Mesendoderm (in vitro differentiated cells): ENCODE data around the gene MOCOS.

ENCODE experiments used
- DNase-seq: peaks from one replicate; pipeline ENCODE4 v3.0.0; 2013
- H2AK5ac ChIP-seq: 2 replicates; pipeline ENCODE4 v1.6.1; 2013; ENCODE audit warnings: low read length, inconsistent platforms
- H2BK120ac ChIP-seq: 2 replicates; pipeline ENCODE4 v1.6.1; 2013; ENCODE audit warnings: low read depth, mild to moderate bottlenecking, low read length, moderate library complexity, mixed read lengths
- H2BK15ac ChIP-seq: replicated peaks from 2 replicates; pipeline ENCODE4 v1.6.1; 2013; ENCODE audit warnings: low read depth, mild to moderate bottlenecking, moderate library complexity
- H2BK5ac ChIP-seq: 2 replicates; pipeline ENCODE4 v1.6.1; 2013; ENCODE audit warnings: low read length, inconsistent platforms
- H3K18ac ChIP-seq: 2 replicates; pipeline ENCODE4 v1.6.1; 2013; ENCODE audit warnings: mild to moderate bottlenecking, low read length, mixed read lengths
- H3K23ac ChIP-seq: one replicate; pipeline ENCODE4 v1.6.1; 2013; ENCODE audit warnings: low read length
- H3K27ac ChIP-seq: 2 replicates; pipeline ENCODE4 v1.5.1; 2013; ENCODE audit warnings: low read depth, mild to moderate bottlenecking, inconsistent platforms, low read length, moderate library complexity
- H3K27me3 ChIP-seq: 2 replicates; pipeline ENCODE4 v1.6.1; 2013; ENCODE audit warnings: low read length, control low read depth, mild to moderate bottlenecking, inconsistent platforms; ENCODE audit not compliant: insufficient read depth, poor library complexity
- H3K36me3 ChIP-seq: 2 replicates; pipeline ENCODE4 v1.6.1; 2013; ENCODE audit warnings: low read length, inconsistent platforms; ENCODE audit not compliant: control insufficient read depth, insufficient read depth
- H3K4ac ChIP-seq: one replicate; pipeline ENCODE4 v1.6.1; 2013; ENCODE audit warnings: low read depth, mild to moderate bottlenecking, low read length, moderate library complexity
- H3K4me1 ChIP-seq: 2 replicates; pipeline ENCODE4 v1.6.1; 2013; ENCODE audit warnings: low read depth, low read length, inconsistent platforms; ENCODE audit not compliant: control insufficient read depth
- H3K4me2 ChIP-seq: 2 replicates; pipeline ENCODE4 v1.6.1; 2013; ENCODE audit warnings: low read length
- H3K4me3 ChIP-seq: 2 replicates; pipeline ENCODE4 v1.5.1; 2013; ENCODE audit warnings: mild to moderate bottlenecking, low read length
- H3K56ac ChIP-seq: one replicate; pipeline ENCODE4 v1.6.1; 2013; ENCODE audit warnings: low read length
- H3K79me1 ChIP-seq: 2 replicates; pipeline ENCODE4 v1.6.1; 2013; ENCODE audit warnings: low read length, inconsistent platforms
- H3K79me2 ChIP-seq: 2 replicates; pipeline ENCODE4 v1.6.1; 2013; ENCODE audit warnings: mild to moderate bottlenecking, low read length; ENCODE audit not compliant: control insufficient read depth, insufficient read depth
- H3K9ac ChIP-seq: 2 replicates; pipeline ENCODE4 v1.6.1; 2013; ENCODE audit warnings: low read length, inconsistent platforms
- H4K5ac ChIP-seq: one replicate; pipeline ENCODE4 v1.6.1; 2013; ENCODE audit warnings: low read length
- H4K8ac ChIP-seq: one replicate; pipeline ENCODE4 v1.6.1; 2013; ENCODE audit warnings: low read depth, mild to moderate bottlenecking, control low read depth, low read length, moderate library complexity
- WGBS: extraction: QIAGEN DNeasy Blood & Tissue Kit; methylation state at CpG from one replicate; pipeline ENCODE4 v1.1.7; 2013; ENCODE audit warnings: low lambda C conversion rate, missing lambda C conversion rate; ENCODE audit not compliant: insufficient coverage; ENCODE audit errors: extremely low coverage; 5-methylcytosine and 5-hydroxymethylcytosine counted together

MOCOS gene

GRCh38 chr18:36149514-36150289, 37.6 kb upstream of the MOCOS start:
- Histone ChIP-seq H3K4ac (no peak overlapping the region), H2AK5ac (no peak overlapping the region), H4K5ac (no peak overlapping the region), H4K8ac (no peak overlapping the region), H3K27me3 (no peaks in the 10 kb centered on the region), H3K79me2 (no peaks in the 10 kb centered on the region), H3K4me2 (no peak overlapping the region), H3K18ac (no peak overlapping the region), H3K23ac (no peak overlapping the region), H3K27ac (no peak overlapping the region), H3K4me1 (no peaks in the 10 kb centered on the region), H3K36me3 (peaks cover 5% of the 10 kb centered on the region), H3K9ac (no peak overlapping the region), H2BK15ac (no peak overlapping the region), H3K56ac (no peak overlapping the region), H2BK120ac (no peak overlapping the region), H2BK5ac (no peak overlapping the region), H3K79me1 (no peaks in the 10 kb centered on the region), H3K4me3 (no peak overlapping the region)
- no peak for DNase-seq
- WGBS = no CpG with 5 or more reads among the region's 5 CpGs

- no peaks in the 10 kb centered on the region for H3K4me1 ChIP-seq
- no peak overlapping the region for H3K4me2 ChIP-seq
- peaks cover 9% of the 10 kb centered on the region for H3K36me3 ChIP-seq
- H3K23ac ChIP-seq = no peak overlapping the region
- H3K79me2 ChIP-seq = no peaks in the 10 kb centered on the region
- no peak overlapping the region for H4K8ac ChIP-seq
- no peak overlapping the region for H3K4me3 ChIP-seq
- H3K18ac ChIP-seq = no peak overlapping the region
- H2BK120ac ChIP-seq = no peak overlapping the region
- no peak overlapping the region for H2BK15ac ChIP-seq
- no peak overlapping the region for H4K5ac ChIP-seq
- no peak overlapping the region for H3K27ac ChIP-seq
- no peaks in the 10 kb centered on the region for H3K27me3 ChIP-seq
- DNase-seq = no peak
- H3K56ac ChIP-seq = no peak overlapping the region
- H3K4ac ChIP-seq = no peak overlapping the region
- WGBS = no CpG with 5 or more reads among the region's 1 CpG
- no peak overlapping the region for H3K9ac ChIP-seq
- no peaks in the 10 kb centered on the region for H3K79me1 ChIP-seq
- no peak overlapping the region for H2AK5ac ChIP-seq
- H2BK5ac ChIP-seq = no peak overlapping the region
Measured at GRCh38 chr18:36152781-36153180, 34.5 kb upstream of the MOCOS start.

GRCh38 chr18:36153203-36153602, 34.1 kb upstream of the MOCOS start:
- Histone ChIP-seq H2BK5ac (no peak overlapping the region), H3K18ac (no peak overlapping the region), H3K9ac (no peak overlapping the region), H3K79me2 (no peaks in the 10 kb centered on the region), H3K79me1 (no peaks in the 10 kb centered on the region), H3K23ac (no peak overlapping the region), H3K4me3 (no peak overlapping the region), H3K4ac (no peak overlapping the region), H3K56ac (no peak overlapping the region), H2AK5ac (no peak overlapping the region), H3K4me2 (no peak overlapping the region), H4K8ac (no peak overlapping the region), H3K36me3 (peaks cover 9% of the 10 kb centered on the region), H2BK120ac (no peak overlapping the region), H4K5ac (no peak overlapping the region), H3K27me3 (no peaks in the 10 kb centered on the region), H3K27ac (no peak overlapping the region), H3K4me1 (no peaks in the 10 kb centered on the region), H2BK15ac (no peak overlapping the region)
- DNase-seq = no peak
- no CpG with 5 or more reads among the region's 4 CpGs for WGBS

- WGBS = no CpG with 5 or more reads among the region's 2 CpGs
- H2AK5ac ChIP-seq = no peak overlapping the region
- no peak overlapping the region for H3K4me2 ChIP-seq
- H3K18ac ChIP-seq = no peak overlapping the region
- no peak overlapping the region for H4K8ac ChIP-seq
- H4K5ac ChIP-seq = no peak overlapping the region
- H2BK15ac ChIP-seq = no peak overlapping the region
- no peaks in the 10 kb centered on the region for H3K4me1 ChIP-seq
- H3K9ac ChIP-seq = no peak overlapping the region
- H3K4me3 ChIP-seq = no peak overlapping the region
- no peak overlapping the region for H2BK5ac ChIP-seq
- H3K27me3 ChIP-seq = no peaks in the 10 kb centered on the region
- no peak overlapping the region for H3K27ac ChIP-seq
- no peaks in the 10 kb centered on the region for H3K79me1 ChIP-seq
- no peak overlapping the region for H2BK120ac ChIP-seq
- H3K79me2 ChIP-seq = no peaks in the 10 kb centered on the region
- no peak overlapping the region for H3K56ac ChIP-seq
- H3K23ac ChIP-seq = no peak overlapping the region
- no peak for DNase-seq
- H3K36me3 ChIP-seq = peaks cover 10% of the 10 kb centered on the region
- no peak overlapping the region for H3K4ac ChIP-seq
Measured at GRCh38 chr18:36153771-36154170, 33.5 kb upstream of the MOCOS start.

GRCh38 chr18:36155851-36156757, 31.2 kb upstream of the MOCOS start:
- no peak overlapping the region for H3K18ac ChIP-seq
- no peak overlapping the region for H2BK120ac ChIP-seq
- no peak for DNase-seq
- peaks cover 5% of the 10 kb centered on the region for H3K36me3 ChIP-seq
- no peaks in the 10 kb centered on the region for H3K79me2 ChIP-seq
- H3K4me2 ChIP-seq = no peak overlapping the region
- H3K4me1 ChIP-seq = no peaks in the 10 kb centered on the region
- no peak overlapping the region for H2BK15ac ChIP-seq
- no peak overlapping the region for H3K9ac ChIP-seq
- no peak overlapping the region for H3K56ac ChIP-seq
- H3K79me1 ChIP-seq = no peaks in the 10 kb centered on the region
- no peak overlapping the region for H3K27ac ChIP-seq
- H3K4ac ChIP-seq = no peak overlapping the region
- H2AK5ac ChIP-seq = no peak overlapping the region
- WGBS = no CpG with 5 or more reads among the region's 7 CpGs
- no peak overlapping the region for H4K5ac ChIP-seq
- H3K23ac ChIP-seq = no peak overlapping the region
- H3K27me3 ChIP-seq = no peaks in the 10 kb centered on the region
- no peak overlapping the region for H2BK5ac ChIP-seq
- no peak overlapping the region for H4K8ac ChIP-seq
- no peak overlapping the region for H3K4me3 ChIP-seq
